ENCODE results near the gene CHD2. TPM values are rescaled to one million over a fixed set of nuclear protein-coding genes. Genes with fewer than 3 reads are reported as not detected.

Gene CHD2
- total and polyA plus RNA-seq, 4 donors = 13.9 to 90.2 (median 49.4) TPM

GRCh38 chr15:92937901-92938300 is 37.8 kb downstream of the CHD2 start:
- no peak overlapping the region for H3K27ac ChIP-seq (ENCODE audit: low read depth in 1 of 2, low read length in 2 of 2)

More at GRCh38 chr15:92937901-92938300, 37.8 kb downstream of the CHD2 start:
- no peak overlapping the region for H3K4me3 ChIP-seq (ENCODE audit: low read depth in 1 of 3, low read length in 3 of 3)
- peaks cover 0 to 7% (median 2%) of the 10 kb centered on the region in 4 donors for H3K4me1 ChIP-seq (ENCODE audit: control insufficient read depth in 4 of 4, insufficient read depth in 4 of 4, low read length in 3 of 4)
- TF ChIP-seq CTCF (IDR thresholded peaks at IDR 0.05; ENCODE audit: low read depth, low read length, missing input control) (no peak), GABPA (IDR thresholded peaks at IDR 0.05 in 1 of 2, conservative IDR thresholded peaks at IDR 0.05 in 1 of 2) (no peak), YY1 (IDR thresholded peaks at IDR 0.05) (no peak), NR2F2 (IDR thresholded peaks at IDR 0.05) (no peak), ATF3 (IDR thresholded peaks at IDR 0.05) (no peak), RXRA (IDR thresholded peaks at IDR 0.05) (no peak), ZBTB33 (IDR thresholded peaks at IDR 0.05) (no peak), HNF4G (IDR thresholded peaks at IDR 0.05) (no peak), FOXA2 (IDR thresholded peaks at IDR 0.05) (no peak), JUND (IDR thresholded peaks at IDR 0.05) (no peak), HNF4A (conservative IDR thresholded peaks at IDR 0.05) (no peak), MAX (IDR thresholded peaks at IDR 0.05) (no peak), RAD21 (IDR thresholded peaks at IDR 0.05) (no peak), FOXA1 (IDR thresholded peaks at IDR 0.05) (no peak), SP1 (IDR thresholded peaks at IDR 0.05) (no peak), REST (IDR thresholded peaks at IDR 0.05) (no peak), EGR1 (IDR thresholded peaks at IDR 0.05; ENCODE audit: low read depth in 2 of 2) (no peak)
- no peaks in the 10 kb centered on the region for H3K9me3 ChIP-seq (ENCODE audit: control insufficient read depth in 4 of 4, low read length in 3 of 4)
- no peak for DNase-seq (ENCODE audit: low spot score)
- H3K9ac ChIP-seq (ENCODE audit: low read depth in 1 of 2, low read length in 2 of 2) = no peak overlapping the region
- peaks cover 13 to 77% (median 60%) of the 10 kb centered on the region in 4 donors for H3K36me3 ChIP-seq (ENCODE audit: control insufficient read depth in 4 of 4, insufficient read depth in 3 of 4, low read depth in 1 of 4, low read length in 3 of 4)
- H3K27me3 ChIP-seq (ENCODE audit: control insufficient read depth in 4 of 4, insufficient read depth in 4 of 4, low read length in 3 of 4) = no peaks in the 10 kb centered on the region
